Glutamatergic neuron (in vitro differentiated cells): Measurements from ENCODE around the gene MTAP. TPM values are rescaled to one million over a fixed set of nuclear protein-coding genes. Genes with fewer than 3 reads are reported as not detected.

Experiments used
- DNase-seq: peaks from one replicate; pipeline ENCODE4 v3.0.0; 2022
- H3K27ac Mint-ChIP-seq: one replicate; pipeline ENCODE4 v1.8.0; 2020; ENCODE audit warnings: mild to moderate bottlenecking, mixed read lengths, inconsistent platforms; ENCODE audit not compliant: unreplicated experiment
- H3K27me3 Mint-ChIP-seq: one replicate; pipeline ENCODE4 v1.8.0; 2020; ENCODE audit warnings: mild to moderate bottlenecking, moderate library complexity, mixed read lengths, inconsistent platforms; ENCODE audit not compliant: unreplicated experiment
- H3K36me3 Mint-ChIP-seq: one replicate; pipeline ENCODE4 v1.8.0; 2020; ENCODE audit warnings: mild to moderate bottlenecking, mixed read lengths, inconsistent platforms; ENCODE audit not compliant: unreplicated experiment
- H3K4me1 Mint-ChIP-seq: one replicate; pipeline ENCODE4 v1.8.0; 2020; ENCODE audit warnings: mild to moderate bottlenecking, low read depth, mixed read lengths, inconsistent platforms; ENCODE audit not compliant: unreplicated experiment
- H3K4me3 Mint-ChIP-seq: one replicate; pipeline ENCODE4 v1.8.0; 2020; ENCODE audit warnings: mild to moderate bottlenecking, mixed read lengths, inconsistent platforms; ENCODE audit not compliant: unreplicated experiment
- H3K9me3 Mint-ChIP-seq: one replicate; pipeline ENCODE4 v1.8.0; 2020; ENCODE audit warnings: mild to moderate bottlenecking, moderate library complexity, mixed read lengths, inconsistent platforms; ENCODE audit not compliant: unreplicated experiment
- total RNA-seq: library from RNA; stranded (reverse); fragmentation: NEBNext Ultra II Directional; extraction: Animal tissue kit (Norgen Biotek cat#: 25700); gene quantifications from one replicate; pipeline ENCODE4 v1.2.1, GENCODE V29; 2021; ENCODE audit not compliant: unreplicated experiment
- TF ChIP-seq, protein P1 (sequence below): fragments of 200-600 bp; sonication (generic); IDR thresholded peaks from one replicate; pipeline ENCODE4 v1.5.0; 2021; ENCODE audit not compliant: partially characterized antibody, unreplicated experiment

MTAP gene
- total RNA-seq, 1 donor from 2014 or later, result 48.1 TPM

DNA sequence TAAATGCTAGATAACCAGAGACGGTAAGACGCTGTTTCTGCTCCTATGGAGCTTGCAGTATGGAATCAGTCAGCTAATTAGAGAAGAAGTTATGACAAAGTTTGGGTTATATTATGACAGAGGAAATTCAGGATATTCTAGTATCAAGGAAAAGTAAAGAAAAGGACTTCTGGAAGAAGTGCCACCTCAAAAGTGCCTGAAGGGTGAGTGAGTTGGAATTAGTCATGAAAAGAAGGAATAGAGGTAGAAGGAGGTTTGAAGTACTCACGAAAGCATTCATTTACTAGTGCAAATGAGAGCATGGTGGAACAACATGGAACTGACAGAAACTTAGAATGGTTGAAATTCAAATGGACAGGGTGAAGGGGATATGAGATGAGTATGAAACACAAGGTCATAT lies 40.4 kb upstream of the MTAP start:
- TF ChIP-seq, protein P1, sequence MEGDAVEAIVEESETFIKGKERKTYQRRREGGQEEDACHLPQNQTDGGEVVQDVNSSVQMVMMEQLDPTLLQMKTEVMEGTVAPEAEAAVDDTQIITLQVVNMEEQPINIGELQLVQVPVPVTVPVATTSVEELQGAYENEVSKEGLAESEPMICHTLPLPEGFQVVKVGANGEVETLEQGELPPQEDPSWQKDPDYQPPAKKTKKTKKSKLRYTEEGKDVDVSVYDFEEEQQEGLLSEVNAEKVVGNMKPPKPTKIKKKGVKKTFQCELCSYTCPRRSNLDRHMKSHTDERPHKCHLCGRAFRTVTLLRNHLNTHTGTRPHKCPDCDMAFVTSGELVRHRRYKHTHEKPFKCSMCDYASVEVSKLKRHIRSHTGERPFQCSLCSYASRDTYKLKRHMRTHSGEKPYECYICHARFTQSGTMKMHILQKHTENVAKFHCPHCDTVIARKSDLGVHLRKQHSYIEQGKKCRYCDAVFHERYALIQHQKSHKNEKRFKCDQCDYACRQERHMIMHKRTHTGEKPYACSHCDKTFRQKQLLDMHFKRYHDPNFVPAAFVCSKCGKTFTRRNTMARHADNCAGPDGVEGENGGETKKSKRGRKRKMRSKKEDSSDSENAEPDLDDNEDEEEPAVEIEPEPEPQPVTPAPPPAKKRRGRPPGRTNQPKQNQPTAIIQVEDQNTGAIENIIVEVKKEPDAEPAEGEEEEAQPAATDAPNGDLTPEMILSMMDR, result no peak
- no peak for DNase-seq
- H3K27ac Mint-ChIP-seq, result no peak overlapping the region
- H3K27me3 Mint-ChIP-seq, result peaks cover 2% of the 10 kb centered on the region
- no peak overlapping the region for H3K4me3 Mint-ChIP-seq
- no peaks in the 10 kb centered on the region for H3K4me1 Mint-ChIP-seq
- no peaks in the 10 kb centered on the region for H3K36me3 Mint-ChIP-seq
- H3K9me3 Mint-ChIP-seq, result no peaks in the 10 kb centered on the region

- Mint-ChIP-seq H3K27me3 (no peaks in the 10 kb centered on the region), H3K4me1 (no peaks in the 10 kb centered on the region)
- TF ChIP-seq, protein P1, result no peak
These were observed 37.6 kb upstream of the MTAP start for GRCh38 chr9:21764846-21765245.

GRCh38 chr9:21766096-21766495 lies 36.3 kb upstream of the MTAP start:
- TF ChIP-seq, protein P1, result no peak
- Mint-ChIP-seq H3K36me3 (no peaks in the 10 kb centered on the region), H3K27ac (no peak overlapping the region), H3K4me3 (no peak overlapping the region), H3K9me3 (no peaks in the 10 kb centered on the region), H3K4me1 (no peaks in the 10 kb centered on the region), H3K27me3 (no peaks in the 10 kb centered on the region)
- DNase-seq, result no peak

More at GRCh38 chr9:21764846-21765245, 37.6 kb upstream of the MTAP start:
- no peak for DNase-seq
- Mint-ChIP-seq H3K36me3 (no peaks in the 10 kb centered on the region), H3K9me3 (no peaks in the 10 kb centered on the region), H3K27ac (no peak overlapping the region), H3K4me3 (no peak overlapping the region)

DNA sequence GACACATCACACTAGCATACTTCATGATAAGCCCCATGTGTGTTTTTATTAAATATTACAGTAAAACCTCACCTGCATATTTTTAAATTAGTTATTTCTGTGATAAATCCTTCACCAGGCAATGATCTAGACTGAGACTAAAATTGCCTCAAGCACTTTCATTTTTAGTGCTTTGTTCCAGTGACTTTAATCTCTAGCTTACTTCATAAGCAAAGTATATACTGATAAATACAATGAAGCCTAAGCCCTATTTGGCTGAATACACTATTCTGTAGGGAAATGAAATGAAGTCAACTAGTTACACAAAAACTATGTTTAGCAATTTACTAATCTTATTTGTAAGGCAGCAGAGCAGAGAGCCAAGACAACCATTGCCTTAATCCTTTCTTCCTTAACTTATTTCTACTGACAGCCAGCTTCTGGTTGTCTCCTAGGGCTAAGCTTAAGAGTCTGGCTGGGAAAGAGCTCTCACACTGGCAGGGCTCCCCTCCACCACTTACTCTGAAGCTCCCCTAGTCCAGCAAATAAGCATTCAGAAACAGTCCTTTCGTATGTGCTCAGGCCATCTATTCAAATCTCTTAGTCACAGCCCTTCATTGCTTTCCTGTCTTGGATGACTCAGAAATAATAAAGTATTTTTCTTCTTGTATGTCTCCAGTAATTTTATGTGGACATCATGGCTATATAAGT lies 31.4 kb upstream of the MTAP start:
- Mint-ChIP-seq H3K9me3 (no peaks in the 10 kb centered on the region), H3K4me1 (no peaks in the 10 kb centered on the region), H3K27ac (no peak overlapping the region), H3K4me3 (no peak overlapping the region), H3K27me3 (peaks cover 1% of the 10 kb centered on the region), H3K36me3 (no peaks in the 10 kb centered on the region)
- TF ChIP-seq, protein P1, result no peak
- no peak for DNase-seq

- Mint-ChIP-seq H3K4me1 (no peaks in the 10 kb centered on the region), H3K27me3 (no peaks in the 10 kb centered on the region), H3K36me3 (no peaks in the 10 kb centered on the region), H3K9me3 (no peaks in the 10 kb centered on the region), H3K27ac (no peak overlapping the region), H3K4me3 (no peak overlapping the region)
- TF ChIP-seq, protein P1, result no peak
- no peak for DNase-seq
These were observed 24.7 kb upstream of the MTAP start for GRCh38 chr9:21777701-21778100.
